HG02852 (cell line): Measurements from ENCODE around the gene ADRA2B.

ENCODE experiments used
- ATAC-seq: cut with Tn5 transposase; IDR thresholded peaks from one replicate; pipeline ENCODE4 v1.9.1; 2021; ENCODE audit warnings: mild to moderate bottlenecking, moderate library complexity; ENCODE audit not compliant: unreplicated experiment

ADRA2B gene

DNA sequence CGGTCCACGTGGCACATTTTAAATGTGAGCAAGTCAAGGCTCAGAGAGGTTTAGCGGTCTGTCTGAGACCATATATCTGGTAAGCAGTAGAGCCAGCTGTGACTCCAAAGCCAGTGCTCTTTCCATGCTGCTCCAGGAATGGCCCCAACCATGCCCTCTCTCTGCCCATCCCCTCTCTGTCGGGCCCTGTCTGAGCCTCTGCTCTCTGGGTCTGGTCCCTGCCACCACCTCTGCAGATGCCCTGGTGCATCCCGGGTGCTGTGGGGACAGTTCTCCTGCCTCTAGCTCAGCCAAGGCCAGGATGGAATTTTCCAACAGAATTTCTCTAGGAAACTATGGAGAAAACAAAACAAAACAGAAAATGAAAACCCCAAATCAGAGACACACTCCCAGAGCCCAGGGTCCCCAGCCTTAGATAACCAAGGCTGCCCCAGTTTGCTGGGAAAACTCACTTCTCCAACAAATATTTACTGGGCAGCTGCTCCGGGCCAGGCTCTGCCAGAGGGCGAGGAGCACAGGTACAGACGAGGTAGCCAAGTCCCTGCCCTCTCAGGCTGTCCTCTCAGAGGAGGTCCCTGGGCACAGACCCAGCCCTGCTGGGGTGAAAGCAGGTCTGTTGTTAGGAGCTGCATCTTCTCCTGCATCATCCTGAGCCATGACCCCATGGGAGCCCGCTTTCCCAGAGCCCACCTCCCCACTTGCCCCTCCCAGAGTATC, 9.2 kb downstream of the ADRA2B start:
- ATAC-seq, result no peak

DNA sequence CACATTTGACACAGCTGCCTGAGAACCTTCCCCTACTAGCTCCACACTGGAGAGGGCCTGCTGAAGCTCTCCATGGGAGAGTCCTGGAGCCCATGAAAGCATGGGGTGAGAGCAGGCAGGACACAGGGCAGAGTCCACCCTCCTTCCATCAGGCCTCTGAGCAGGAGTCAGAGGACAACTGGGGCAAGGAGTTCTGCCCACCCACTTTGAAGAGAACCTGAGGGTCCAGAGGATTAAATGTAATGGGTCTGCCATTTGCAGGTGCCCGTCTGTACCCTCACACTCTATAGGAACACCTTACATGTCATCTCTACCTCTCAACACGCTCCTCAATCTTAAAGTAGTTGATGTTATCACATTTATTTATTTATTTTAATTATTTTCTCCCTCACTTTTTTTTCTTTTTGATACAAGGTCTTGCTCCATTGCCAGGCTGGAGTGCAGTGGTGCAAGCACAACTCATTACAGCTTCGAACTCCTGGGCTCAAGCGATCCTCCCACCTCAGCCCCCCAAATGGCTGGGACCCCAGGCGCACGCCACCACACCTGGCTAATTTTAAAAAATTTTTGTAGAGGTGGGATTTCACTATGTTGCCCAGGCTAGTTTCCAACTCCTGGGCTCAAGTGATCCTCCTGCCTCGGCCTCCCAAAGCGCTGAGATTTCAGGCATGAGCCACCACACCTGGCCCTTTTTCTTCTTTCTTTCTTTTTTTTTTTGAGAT, 10.2 kb downstream of the ADRA2B start:
- no peak for ATAC-seq

DNA sequence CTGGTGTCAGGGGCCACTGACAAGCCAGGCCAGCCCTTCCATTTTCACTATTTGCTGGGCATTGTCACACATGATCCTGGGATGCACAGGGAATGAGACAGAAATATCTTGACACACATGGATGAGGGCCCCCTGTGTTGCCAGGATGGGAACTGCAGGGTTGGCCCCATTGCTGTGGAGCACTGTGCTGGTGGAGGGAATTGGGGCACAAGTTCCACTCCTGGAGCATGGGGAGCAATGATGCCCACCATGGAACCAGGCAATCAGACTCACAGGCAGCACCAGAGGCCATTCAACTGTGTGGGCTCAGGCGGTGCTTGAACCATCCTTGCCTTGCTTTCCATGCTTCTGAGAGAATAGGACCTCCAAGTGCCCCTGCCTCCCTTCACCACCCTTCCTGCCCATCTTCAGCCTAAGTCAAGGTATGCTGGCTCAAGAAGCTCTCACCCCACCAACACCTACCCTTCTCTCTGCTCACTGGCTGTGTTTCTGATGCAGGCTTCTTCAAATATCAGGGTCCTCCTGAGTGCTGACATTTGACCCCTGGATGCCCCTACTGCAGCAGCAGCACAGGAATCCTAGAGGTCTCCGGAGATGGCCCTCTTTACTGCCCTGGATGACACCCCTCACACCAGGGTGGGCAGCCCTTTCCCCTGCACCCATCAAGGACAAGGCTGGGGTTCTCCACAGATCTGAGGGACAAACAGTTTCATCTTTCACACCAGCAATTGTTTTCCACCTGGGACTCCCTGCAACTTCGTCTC, 11.0 kb downstream of the ADRA2B start:
- ATAC-seq, result no peak

DNA sequence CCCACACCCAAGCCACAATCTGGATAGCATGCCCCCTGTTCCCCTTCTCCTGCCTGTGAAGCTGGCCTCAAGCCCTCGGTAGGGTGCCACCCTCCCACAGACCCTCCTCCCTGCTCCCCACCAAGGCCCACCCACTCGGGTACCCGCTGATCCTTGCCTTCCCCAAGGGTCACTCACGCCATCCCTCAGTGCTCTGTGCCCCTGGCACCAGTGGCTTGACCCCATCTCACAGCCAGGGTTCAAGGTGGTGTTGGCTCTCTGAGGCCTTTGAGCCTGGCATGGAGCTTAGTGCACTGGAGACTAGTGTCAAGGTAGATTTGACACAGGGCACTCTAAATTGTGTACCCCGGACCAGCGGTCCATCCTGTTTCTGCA, 11.9 kb downstream of the ADRA2B start:
- no peak for ATAC-seq

DNA sequence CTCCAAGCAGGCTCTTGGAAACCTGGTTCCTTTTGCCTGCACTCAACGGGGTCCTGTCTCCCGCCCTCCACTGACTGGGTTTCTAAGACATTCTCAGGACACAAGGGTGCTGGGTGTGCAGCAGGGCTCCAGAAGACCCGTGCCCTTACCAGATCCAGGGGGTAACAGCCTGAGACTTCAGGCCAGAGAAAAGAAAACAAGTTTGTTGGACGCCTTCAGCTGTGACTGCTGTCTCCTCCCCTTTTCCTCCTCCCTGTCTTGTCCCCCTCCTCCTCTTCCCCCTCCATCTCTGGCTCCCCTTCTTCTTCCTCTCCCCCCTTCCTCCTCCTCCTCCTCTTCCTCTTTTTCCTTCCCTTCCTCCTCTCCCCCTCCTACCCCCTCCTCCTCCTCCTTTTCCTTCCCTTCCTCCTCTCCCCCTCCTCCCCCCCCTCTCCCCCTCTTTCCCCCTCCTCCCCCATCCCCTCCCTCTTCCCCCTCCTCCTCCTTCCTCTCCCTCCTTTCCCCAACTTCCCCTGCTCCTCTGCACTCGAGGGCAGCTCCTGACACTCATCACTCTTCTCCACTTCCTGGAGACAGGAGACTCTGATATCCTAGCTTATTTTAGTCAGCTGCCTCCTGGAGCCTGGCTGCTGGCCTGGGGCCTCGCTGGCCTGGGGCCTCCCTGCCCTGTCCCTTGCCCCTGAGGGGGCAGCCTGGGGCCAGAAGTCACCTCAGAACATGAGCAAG, 12.4 kb downstream of the ADRA2B start:
- no peak for ATAC-seq

DNA sequence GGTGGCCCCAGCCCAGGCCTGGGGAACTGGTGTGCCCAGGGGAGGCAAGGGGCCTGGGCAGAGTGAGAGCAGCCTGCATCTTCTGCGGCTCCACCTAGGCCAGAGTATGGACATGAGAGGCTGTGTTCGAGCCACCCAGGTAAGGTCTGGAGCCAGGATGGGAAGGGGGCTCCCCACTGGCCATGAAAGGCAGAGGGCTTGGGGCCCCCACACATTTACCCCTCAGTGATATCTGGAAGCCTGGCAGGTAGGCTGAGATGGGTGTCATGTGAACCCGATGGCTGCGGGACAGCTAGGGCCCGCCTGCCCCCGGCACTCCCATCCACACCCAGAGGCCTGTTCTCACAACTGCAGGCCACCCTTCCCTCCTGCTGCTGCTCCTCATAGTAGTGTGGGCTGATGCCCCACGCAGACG, 13.2 kb downstream of the ADRA2B start:
- no peak for ATAC-seq

DNA sequence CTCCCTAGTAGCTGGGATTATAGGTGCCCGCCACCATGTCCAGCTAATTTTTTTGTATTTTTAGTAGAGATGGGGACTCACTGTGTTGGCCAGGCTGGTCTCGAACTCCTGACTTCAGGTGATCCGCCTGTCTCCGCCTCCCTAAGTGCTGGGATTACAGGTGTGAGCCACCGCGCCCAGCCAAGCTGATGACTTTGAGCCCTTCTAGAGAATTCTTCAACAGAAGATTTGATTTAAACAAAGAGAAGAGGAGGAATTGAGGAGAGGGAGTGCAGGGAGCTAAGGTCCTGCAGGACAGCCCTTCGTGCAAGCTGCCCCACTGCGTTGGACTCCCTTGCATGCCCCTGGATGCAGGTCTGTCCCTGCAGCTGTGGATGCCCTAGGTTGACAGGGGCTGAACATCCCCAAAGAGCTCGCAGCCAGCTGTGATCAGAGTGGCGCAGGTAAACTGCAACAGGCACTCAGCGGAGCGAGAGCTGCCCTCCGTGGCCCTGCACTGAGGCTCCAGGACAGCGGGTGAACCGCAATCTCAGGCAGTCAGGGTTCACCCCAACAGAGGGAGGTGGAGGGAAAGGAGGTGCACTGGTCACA, 13.7 kb downstream of the ADRA2B start:
- ATAC-seq, result no peak

DNA sequence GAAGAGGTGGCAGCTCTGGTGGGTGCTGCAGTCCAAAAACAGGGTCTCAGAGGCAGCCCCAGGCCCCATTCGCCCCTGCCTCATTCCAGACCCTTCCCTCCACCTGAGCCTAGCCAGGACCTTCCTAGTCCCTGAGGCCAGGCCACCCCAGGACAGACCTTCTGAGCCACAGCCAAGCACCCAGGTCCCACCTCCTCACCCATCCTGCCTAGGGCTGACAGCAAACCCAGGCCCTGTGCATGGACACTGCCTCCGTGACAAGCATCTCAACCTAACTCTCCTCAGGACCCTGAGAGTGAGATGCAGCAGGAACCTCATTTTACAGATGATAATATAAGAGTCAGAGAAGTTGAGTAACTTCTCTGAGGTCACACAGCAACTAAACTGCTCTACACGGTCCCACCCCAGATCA, 15.5 kb downstream of the ADRA2B start:
- ATAC-seq, result no peak

DNA sequence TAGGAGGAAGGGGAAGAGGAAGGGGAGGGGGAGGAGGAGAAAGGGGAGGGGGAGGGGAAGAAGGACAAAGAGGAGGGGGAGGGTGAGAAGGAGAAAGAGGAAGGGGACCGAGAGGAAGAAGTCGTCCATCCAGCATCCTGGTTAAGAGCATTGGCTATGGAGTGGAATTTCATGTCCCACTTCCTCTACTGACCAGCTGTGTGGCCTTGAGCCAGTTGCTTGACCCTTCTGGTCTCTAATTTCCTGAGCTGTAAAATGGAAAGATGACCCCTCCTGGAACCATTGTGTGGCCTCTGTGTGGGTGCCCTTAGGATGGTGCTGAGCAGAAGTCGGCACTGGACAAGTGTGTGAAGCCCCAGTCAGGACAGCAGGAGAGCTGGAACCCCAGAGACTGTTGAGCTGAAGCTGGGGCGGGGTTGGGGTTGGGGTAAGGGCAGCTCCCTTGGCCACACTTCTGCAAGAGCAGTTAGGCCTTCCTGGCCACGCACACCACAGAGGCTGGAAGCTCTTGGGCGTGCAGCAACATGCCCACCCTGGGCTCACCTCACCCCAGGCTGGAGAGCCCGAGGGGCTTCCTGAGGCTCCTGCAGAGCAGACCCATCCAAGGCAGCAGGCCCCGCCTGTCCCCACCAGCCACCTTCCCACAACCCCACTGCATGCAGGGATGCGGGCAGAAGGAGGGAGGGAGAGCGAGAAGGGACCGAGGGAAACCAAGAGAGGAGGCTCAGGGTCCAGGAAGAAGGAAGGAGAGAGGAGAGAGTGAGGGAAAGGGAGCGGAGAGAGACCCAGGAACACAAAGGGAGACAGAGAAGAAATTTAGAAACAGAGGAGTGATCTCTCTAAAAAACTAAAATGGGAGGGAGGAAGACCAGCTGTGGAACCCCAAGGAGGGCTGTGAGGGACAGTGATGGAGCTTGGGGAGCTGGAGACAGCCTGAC, 16.2 kb downstream of the ADRA2B start:
- no peak for ATAC-seq

DNA sequence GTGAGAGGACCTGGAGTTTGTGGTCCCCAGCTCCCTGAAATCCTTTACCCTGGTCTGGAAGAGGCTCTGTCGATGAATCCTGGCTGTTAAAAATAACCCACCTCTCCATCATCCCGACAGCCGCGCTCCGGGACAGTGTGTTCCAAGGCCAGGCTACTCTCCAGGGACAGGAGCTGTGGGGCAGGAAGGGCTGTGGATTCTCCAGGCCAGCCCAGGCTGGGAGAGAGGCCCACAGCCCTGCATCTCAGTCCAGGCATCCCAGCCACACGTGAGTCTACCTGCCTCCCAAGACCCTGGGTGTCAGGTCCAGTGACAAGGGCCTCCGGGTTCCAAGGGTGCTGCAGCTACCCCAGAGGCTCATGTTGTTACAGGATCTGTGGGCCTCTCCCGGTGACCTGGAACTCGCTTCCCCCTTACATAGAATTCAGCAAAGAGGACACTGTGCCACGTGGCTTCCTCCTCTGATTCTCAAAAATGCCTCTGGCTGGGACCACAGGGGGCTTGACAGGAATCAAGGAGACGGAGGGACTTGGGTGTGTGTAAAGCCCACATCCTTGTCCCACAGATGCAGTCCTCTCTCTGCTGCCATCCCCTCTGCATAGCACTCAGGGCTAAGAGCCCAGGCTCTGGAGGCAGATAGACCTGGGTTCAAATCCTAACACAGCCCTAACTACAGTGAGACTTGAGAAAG, 17.3 kb downstream of the ADRA2B start:
- no peak for ATAC-seq

DNA sequence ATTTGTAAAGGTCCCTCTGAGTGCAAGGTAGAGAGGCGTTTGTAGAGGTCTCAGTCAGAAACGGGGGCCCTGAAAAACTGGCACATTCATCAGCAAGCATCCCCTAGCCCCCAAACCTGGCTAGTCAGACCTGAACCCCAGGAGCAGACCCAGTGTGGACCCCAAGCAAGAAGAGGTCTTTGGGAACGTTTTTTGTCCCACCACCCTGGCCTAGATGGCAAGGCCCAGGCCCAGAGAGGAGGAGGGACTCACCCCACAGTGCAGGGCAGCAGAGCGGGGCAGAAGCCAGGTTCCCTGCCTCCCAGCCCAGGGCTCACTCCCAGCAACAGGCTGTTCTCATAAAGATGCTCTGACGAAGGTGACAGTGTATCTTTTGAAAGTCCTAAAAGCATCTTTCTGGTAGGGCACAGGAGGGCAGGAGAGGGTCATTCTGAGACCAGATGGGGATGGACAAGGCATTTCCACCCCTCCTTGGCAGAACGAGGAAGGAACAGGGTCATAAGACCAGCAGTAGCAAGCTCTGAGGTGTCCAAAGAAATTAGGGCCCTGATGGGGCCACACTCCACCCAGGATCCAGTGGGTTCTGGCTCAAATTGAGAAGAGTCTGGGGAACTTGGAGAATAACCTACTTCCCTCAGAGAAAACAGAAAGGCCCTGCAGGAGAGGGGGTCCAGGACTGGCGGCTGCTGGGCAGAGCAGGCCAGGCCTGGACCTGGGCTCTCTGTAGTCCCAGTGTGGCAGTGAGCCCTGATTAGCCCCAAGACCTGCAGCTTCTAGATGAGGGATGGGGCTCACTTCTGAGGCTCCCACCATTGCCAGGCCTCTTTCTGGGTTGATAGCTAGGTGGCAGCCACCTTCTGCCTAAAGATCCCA, 18.2 kb downstream of the ADRA2B start:
- ATAC-seq, result no peak

DNA sequence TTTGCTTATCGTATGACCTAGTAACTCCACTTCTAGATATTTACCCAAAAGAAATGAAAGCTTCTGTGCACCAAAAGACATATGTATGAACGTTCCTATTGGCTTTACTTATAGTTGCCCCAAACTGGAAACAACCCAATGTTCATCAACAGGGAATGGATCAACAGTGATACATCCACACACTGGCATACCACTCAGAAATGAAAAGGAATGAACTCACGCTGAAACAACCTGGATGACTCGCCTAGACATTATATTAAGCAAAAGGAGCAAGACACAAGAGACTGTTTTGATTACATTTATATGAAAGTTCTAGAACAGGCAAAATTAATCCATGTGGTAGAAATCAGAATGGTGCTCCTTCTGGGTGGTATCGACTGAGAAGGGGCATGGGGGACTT, 18.9 kb downstream of the ADRA2B start:
- no peak for ATAC-seq

DNA sequence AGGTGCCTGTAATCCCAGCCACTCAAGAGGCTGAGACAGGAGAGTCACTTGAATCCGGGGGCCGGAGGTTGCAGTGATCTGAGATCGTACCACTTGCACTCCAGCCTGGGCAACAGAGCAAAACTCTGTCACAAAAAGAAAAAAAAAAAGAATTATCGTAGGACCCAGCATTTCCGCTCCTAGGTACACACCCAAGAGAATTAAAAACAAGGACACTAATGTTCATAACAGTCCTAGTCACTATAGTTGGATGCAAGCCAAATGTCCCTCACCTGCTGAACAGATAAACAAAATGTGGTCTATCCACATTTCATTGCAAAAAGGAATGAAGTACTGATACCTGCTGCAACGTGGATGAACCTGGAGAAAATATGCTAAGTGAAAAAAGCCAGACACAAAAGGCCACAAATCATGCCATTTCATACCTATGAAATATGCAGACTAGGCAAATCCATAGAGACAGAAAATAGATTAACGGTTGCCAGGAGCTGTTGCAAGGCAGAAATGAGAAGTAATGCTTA, 21.2 kb downstream of the ADRA2B start:
- ATAC-seq, result no peak

DNA sequence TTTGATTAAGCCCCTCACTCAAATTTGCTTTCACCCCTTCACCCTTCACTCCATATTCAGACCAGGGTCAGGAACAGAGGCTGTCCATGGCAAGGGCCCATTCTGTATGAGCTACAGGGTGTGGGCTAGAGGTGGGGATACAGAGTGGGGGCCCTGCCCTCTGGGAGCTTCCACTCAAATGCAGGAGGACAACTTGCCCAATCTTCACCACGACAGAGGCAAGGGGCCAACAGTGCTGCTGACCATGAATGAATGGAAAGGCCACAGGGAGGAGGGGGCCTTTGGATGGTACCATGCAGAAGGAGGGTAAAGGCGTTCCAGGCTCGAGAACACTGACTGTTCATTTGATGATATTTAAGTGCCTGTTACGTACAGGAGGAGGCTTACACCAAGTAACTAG, 22.8 kb downstream of the ADRA2B start:
- ATAC-seq, result no peak

DNA sequence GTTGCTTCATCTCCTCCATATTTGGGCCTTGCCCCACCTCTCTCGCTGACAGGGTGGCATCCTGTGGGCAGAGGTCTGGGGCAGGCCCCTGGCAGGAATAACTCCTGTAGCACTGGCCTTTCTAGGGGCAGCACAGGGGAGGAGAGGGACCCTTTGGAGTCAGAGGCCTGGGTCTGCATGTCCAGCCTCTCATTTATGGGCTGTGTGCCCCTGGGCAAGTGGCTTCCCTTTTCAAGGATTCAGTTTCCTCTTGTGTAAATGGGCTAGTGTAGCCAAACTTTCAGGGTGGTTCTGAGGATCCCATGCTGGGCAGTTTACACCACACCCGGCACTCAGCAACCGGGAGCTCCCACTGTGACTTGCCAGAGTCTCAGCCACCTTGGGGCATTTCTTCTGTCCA, 23.4 kb downstream of the ADRA2B start:
- no peak for ATAC-seq

DNA sequence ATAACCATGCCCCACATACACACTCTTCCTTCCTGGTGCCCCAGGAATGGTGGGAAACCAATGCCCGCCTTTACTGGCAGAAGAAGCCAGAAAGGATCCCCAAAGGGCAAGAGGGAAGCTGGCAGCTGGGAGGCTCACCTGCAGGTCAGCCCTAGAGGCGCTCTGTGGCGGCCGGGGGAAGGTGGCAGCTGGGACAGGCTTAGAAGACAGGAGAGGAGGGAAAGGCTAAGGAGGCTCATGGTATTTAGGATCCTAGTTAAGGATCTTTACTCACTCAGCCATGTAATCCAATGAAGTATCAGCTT, 23.8 kb downstream of the ADRA2B start:
- no peak for ATAC-seq

DNA sequence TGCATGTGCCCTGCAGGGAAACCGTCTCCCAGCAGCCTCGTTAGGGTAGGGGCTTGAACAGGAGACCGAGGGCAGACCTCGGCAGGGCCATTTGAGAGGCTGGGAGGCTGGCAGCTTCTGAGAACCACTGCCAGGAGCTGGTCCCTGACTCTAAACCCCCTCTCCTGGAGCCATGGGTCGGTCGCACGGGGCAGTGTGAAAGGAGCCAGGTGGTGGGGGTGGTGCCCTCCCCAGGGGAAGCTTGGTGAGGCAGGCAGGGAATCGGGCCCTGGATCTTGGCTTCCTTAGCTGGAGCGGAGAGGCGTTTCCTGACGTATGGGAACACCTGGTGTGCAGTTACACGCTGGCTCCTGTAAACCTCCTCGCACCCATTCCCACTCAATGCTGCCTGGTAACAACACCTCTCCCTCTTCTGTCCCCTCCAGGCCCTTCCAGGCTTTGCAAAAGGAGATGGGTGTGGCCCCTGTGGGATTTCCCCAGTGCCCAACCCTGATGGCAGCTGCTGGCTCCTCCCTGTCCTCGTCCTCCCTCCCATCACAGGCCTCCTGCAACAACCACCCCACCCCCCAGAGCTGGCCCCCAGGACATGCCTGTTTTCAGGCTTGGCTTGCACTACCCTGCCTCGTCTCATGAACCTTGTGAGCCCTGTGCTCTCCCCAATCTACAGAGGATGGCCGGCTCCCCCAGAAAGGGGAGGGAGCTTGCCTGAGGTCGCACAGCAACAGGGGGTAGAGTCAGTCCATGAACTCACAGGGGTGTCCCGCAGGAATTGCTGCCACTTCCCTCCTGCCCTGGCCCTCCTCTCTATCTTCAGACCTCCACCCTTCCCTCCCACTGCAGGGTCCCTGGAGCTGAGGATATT, 24.4 kb downstream of the ADRA2B start:
- ATAC-seq, result no peak
